Spleen (tissue), 7 donors: ENCODE results near the gene RAB7B.

Experiments used
- CTCF ChIP-seq, 11 experiments: fragments of 200-600 bp in 7 of 11; fragments of 450-650 bp in 4 of 11; sonication (generic) in 4 of 11; IDR thresholded peaks in 8 of 11; conservative IDR thresholded peaks in 3 of 11; 1 replicate in 7 of 11; 2 replicates in 4 of 11; pipeline versions ENCODE4 v1.4.0 to v1.8.0; 2016 to 2021; ENCODE audit warnings: antibody characterized with exemption in 11 of 11, inconsistent platforms in 4 of 11, mild to moderate bottlenecking in 1 of 11
- POLR2A ChIP-seq, 3 donors: fragments of 450-650 bp; IDR thresholded peaks; one replicate each; pipeline ENCODE4 v1.5.1; 2017; ENCODE audit warnings: antibody characterized with exemption in 3 of 3, mild to moderate bottlenecking in 1 of 3
- donor health status: DM: no; HTN: no; CAD: no; lungs with moderate emphysema.
- donor health status: DM: no; HTN: no; CAD: no.
- donor health status: DM: no; HTN: no; CAD: no.

GRCh38 chr1:206002871-206003801 lies at the start of gene RAB7B:
- no peak for TF ChIP-seq POLR2A (IDR thresholded peaks at IDR 0.05)
- TF ChIP-seq CTCF (IDR thresholded peaks at IDR 0.05 in 8 of 11, conservative IDR thresholded peaks at IDR 0.05 in 3 of 11) = no peak
